Endothelial cell of umbilical vein (primary cell): ENCODE measurements around the gene WDR4. TPM values are rescaled to one million over a fixed set of nuclear protein-coding genes. Genes with fewer than 3 reads are reported as not detected.

Experiments used
- BruUV-seq: library from RNA; stranded (reverse); fragments of 400-500 nt; replicated peaks from 2 replicates; lab custom pipeline; 2021; lab: Mats Ljungman, UMichigan
- CTCF ChIA-PET: fragments of 300-600, 350-600 bp; sonication (Branson Sonifier 250); formaldehyde crosslinking; loops from one replicate; lab custom pipeline; 2021; ENCODE audit warnings: antibody characterized with exemption, inconsistent platforms; lab: Charles Lee
- POLR2A ChIA-PET: fragments of 300-600, 350-600 bp; sonication (Branson Sonifier 250); formaldehyde crosslinking; loops from one replicate; lab custom pipeline; 2021; ENCODE audit warnings: antibody characterized with exemption, inconsistent platforms; lab: Charles Lee
- DNase-seq: peaks from one replicate; pipeline ENCODE4 v3.0.0-alpha.2; 2011; ENCODE audit warnings: low read depth, low spot score
- FAIRE-seq: peaks from 2 replicates; lab custom pipeline; 2011; peaks lifted over from hg19 to GRCh38; lab: Jason Lieb, UNC
- H2AFZ ChIP-seq: 2 replicates; pipeline ENCODE4 v1.6.0; 2012; ENCODE audit warnings: low read depth, low read length, control low read depth, inconsistent platforms
- H3K27ac ChIP-seq: 2 replicates; pipeline ENCODE4 v1.5.1; 2011; ENCODE audit warnings: low read depth, mild to moderate bottlenecking, control low read depth, low read length, moderate library complexity; ENCODE audit not compliant: insufficient read depth
- H3K27me3 ChIP-seq, 2 experiments: 2 replicates each; pipeline versions ENCODE4 v1.6.0 to v1.6.1; 2011; ENCODE audit warnings: low read length in 2 of 2, mixed read lengths in 1 of 2; ENCODE audit not compliant: control insufficient read depth in 2 of 2, insufficient read depth in 2 of 2
- H3K36me3 ChIP-seq, 2 experiments: 2 replicates in 1 of 2; 3 replicates in 1 of 2; pipeline ENCODE4 v1.5.1; 2011; ENCODE audit warnings: low read length in 2 of 2, mild to moderate bottlenecking in 1 of 2, moderate library complexity in 1 of 2; ENCODE audit not compliant: control insufficient read depth in 2 of 2, insufficient read depth in 2 of 2; ENCODE audit errors: extremely low read depth in 1 of 2
- H3K4me1 ChIP-seq: 3 replicates; pipeline ENCODE4 v1.5.1; 2011; ENCODE audit warnings: mild to moderate bottlenecking, low read length; ENCODE audit not compliant: control insufficient read depth, insufficient read depth; ENCODE audit errors: extremely low read depth
- H3K4me2 ChIP-seq: 2 replicates; pipeline ENCODE4 v1.6.1; 2011; ENCODE audit warnings: low read length, control low read depth, mixed read lengths; ENCODE audit not compliant: insufficient read depth
- H3K4me3 ChIP-seq, 3 experiments: fragments of 200-600 bp in 1 of 3; sonication (generic), shearing (Covaris generic) in 1 of 3; replicated peaks in 1 of 3; 2 replicates each; pipeline ENCODE4 v1.5.1; 2011 to 2016; ENCODE audit warnings: control low read depth in 3 of 3, low read length in 3 of 3, mild to moderate bottlenecking in 2 of 3, inconsistent platforms in 1 of 3, low read depth in 1 of 3, moderate library complexity in 1 of 3; ENCODE audit not compliant: insufficient read depth in 1 of 3
- H3K79me2 ChIP-seq: 2 replicates; pipeline ENCODE4 v1.6.0; 2012; ENCODE audit warnings: low read length, inconsistent platforms; ENCODE audit not compliant: control insufficient read depth, insufficient read depth
- H3K9ac ChIP-seq: replicated peaks from 2 replicates; pipeline ENCODE3; 2011; ENCODE audit warnings: low read length, control low read depth; ENCODE audit not compliant: insufficient read depth; ENCODE audit errors: extremely low read depth
- H3K9me1 ChIP-seq: replicated peaks from 3 replicates; pipeline ENCODE4 v1.6.0; 2011; ENCODE audit warnings: mild to moderate bottlenecking, low read length; ENCODE audit not compliant: control insufficient read depth, insufficient read depth; ENCODE audit errors: extremely low read depth
- H3K9me3 ChIP-seq: replicated peaks from 2 replicates; pipeline ENCODE4 v1.5.1; 2012; ENCODE audit warnings: low read length, inconsistent platforms; ENCODE audit not compliant: control insufficient read depth, insufficient read depth
- H4K20me1 ChIP-seq: replicated peaks from 2 replicates; pipeline ENCODE3; 2011; ENCODE audit warnings: mild to moderate bottlenecking, low read length; ENCODE audit not compliant: control insufficient read depth, insufficient read depth; ENCODE audit errors: extremely low read depth
- CTCF ChIP-seq, 2 donors: IDR thresholded peaks; 1 replicate in 1 of 2; 2 replicates in 1 of 2; pipeline ENCODE4 v1.5.1; 2011; ENCODE audit warnings: low read length in 2 of 2, mild to moderate bottlenecking in 2 of 2, moderate library complexity in 2 of 2, control low read depth in 1 of 2, inconsistent platforms in 1 of 2, low read depth in 1 of 2; ENCODE audit not compliant: insufficient read depth in 1 of 2; ENCODE audit errors: extremely low read depth in 1 of 2
- EZH2 ChIP-seq: IDR thresholded peaks from 2 replicates; pipeline ENCODE4 v1.6.1; 2012; ENCODE audit warnings: borderline replicate concordance, low read depth, mild to moderate bottlenecking, moderate library complexity, low read length, inconsistent platforms; ENCODE audit not compliant: severe bottlenecking
- FOS ChIP-seq: IDR thresholded peaks from 2 replicates; pipeline ENCODE4 v1.6.1; 2011; ENCODE audit warnings: mild to moderate bottlenecking, low read length, moderate library complexity, borderline replicate concordance; ENCODE audit not compliant: insufficient read depth
- GATA2 ChIP-seq: IDR thresholded peaks from 2 replicates; pipeline ENCODE4 v1.7.0; 2011; ENCODE audit warnings: low read depth, mild to moderate bottlenecking, moderate library complexity, mixed read lengths, low read length; ENCODE audit not compliant: insufficient read length, insufficient read depth
- JUN ChIP-seq: IDR thresholded peaks from 2 replicates; pipeline ENCODE4 v1.6.1; 2011; ENCODE audit warnings: borderline replicate concordance, low read depth; ENCODE audit not compliant: insufficient read length, insufficient read depth
- MAX ChIP-seq: IDR thresholded peaks from 2 replicates; pipeline ENCODE4 v1.6.1; 2011; ENCODE audit not compliant: insufficient read depth, insufficient read length
- MYC ChIP-seq: IDR thresholded peaks from one replicate; pipeline ENCODE4 v1.6.1; 2011; ENCODE audit warnings: mild to moderate bottlenecking, low read depth, low read length
- POLR2A ChIP-seq: IDR thresholded peaks from 2 replicates; pipeline ENCODE4 v1.6.1; 2012; ENCODE audit warnings: low read depth, mild to moderate bottlenecking, control low read depth, low read length
- POLR2AphosphoS5 ChIP-seq: IDR thresholded peaks from 2 replicates; pipeline ENCODE4 v1.6.1; 2012; ENCODE audit warnings: low read depth, mild to moderate bottlenecking, control low read depth, low read length, moderate library complexity; ENCODE audit not compliant: insufficient read depth
- dilution Hi-C: fragments of 300-500 bp; cut with MboI; formaldehyde crosslinking; loops from one replicate; pipeline ENCODE4 v1.15.0; 2019; ENCODE audit warnings: low sequenced_read_pairs; ENCODE audit not compliant: extremely low pct_ligation_motif_present
- intact Hi-C: fragments of 100-400 bp; cut with micrococcal nuclease; formaldehyde crosslinking; loops from one replicate; pipeline ENCODE4 v1.10.0; 2022
- polyA plus RNA-seq, 4 experiments: library from polyadenylated mRNA; depleted of rRNA in 3 of 4; stranded (reverse) in 3 of 4; unstranded in 1 of 4; fragments of >200 nt; gene quantifications; 2 replicates each; pipeline versions ENCODE4 v1.2.1 to v1.2.3, GENCODE V29; 2011 to 2012; ENCODE audit warnings: missing spikeins in 1 of 4
- total RNA-seq: library from RNA; stranded (reverse); gene quantifications from 2 replicates; pipeline ENCODE4 v1.2.3, GENCODE V29; 2021

WDR4 gene
- total and polyA plus RNA-seq, 2 donors (not counting 3 experiments of a cell fraction or from before 2014, with no cell fraction given), result 24.5 to 40.0 TPM

GRCh38 chr21:42860345-42860744 lies 19.0 kb downstream of the WDR4 start:
- H3K4me1 ChIP-seq, result peaks cover 16% of the 10 kb centered on the region
- TF ChIP-seq GATA2 (no peak), POLR2A (no peak), CTCF (IDR thresholded peaks at IDR 0.05; ENCODE audit: extremely low read depth in 1 of 2, insufficient read depth in 1 of 2, low read depth in 1 of 2, low read length in 2 of 2) (no peak), MYC (no peak), FOS (no peak), JUN (no peak), POLR2AphosphoS5 (no peak), MAX (no peak), EZH2 (no peak)
- H3K9me1 ChIP-seq, result no peaks in the 10 kb centered on the region
- H3K9me3 ChIP-seq, result no peaks in the 10 kb centered on the region
- H3K27me3 ChIP-seq, result no peaks in the 10 kb centered on the region
- H4K20me1 ChIP-seq, result no peaks in the 10 kb centered on the region
- FAIRE-seq (no peak), DNase-seq (no peak)
- peaks cover 13 to 41% of the 10 kb centered on the region in 2 experiments for H3K36me3 ChIP-seq
- POLR2A ChIA-PET, result no interaction called here
- H3K4me3 ChIP-seq, result no peak overlapping the region
- H2AFZ ChIP-seq, result no peak overlapping the region
- peaks cover 61% of the 10 kb centered on the region for H3K79me2 ChIP-seq
- CTCF ChIA-PET, result no interaction called here
- no peak overlapping the region for H3K4me2 ChIP-seq
- H3K27ac ChIP-seq, result no peak overlapping the region
- dilution Hi-C loops, result no loop called here
- BruUV-seq, result no TSS peak
- intact Hi-C loops, result no loop called here
- no peak overlapping the region for H3K9ac ChIP-seq
